Right lobe of liver (tissue), 4 donors: ENCODE results near the gene UNC119B.

Experiments
- POLR2A ChIP-seq: fragments of 450-650 bp; IDR thresholded peaks from one replicate; pipeline ENCODE4 v1.6.1; 2017; ENCODE audit warnings: antibody characterized with exemption, mild to moderate bottlenecking
- TF ChIP-seq, protein P1 (sequence below), 4 donors: fragments of 200-600 bp in 3 of 4; fragments of 450-650 bp in 1 of 4; IDR thresholded peaks; one replicate each; pipeline versions ENCODE4 v1.5.1 to v1.8.0; 2016 to 2022; ENCODE audit warnings: antibody characterized with exemption in 4 of 4, mild to moderate bottlenecking in 2 of 4
- donor health status: DM: no; HTN: no; CAD: no.
- donor health status: DM: no; HTN: no; CAD: no.
- donor health status: DM: no; HTN: yes; CAD: no.

DNA sequence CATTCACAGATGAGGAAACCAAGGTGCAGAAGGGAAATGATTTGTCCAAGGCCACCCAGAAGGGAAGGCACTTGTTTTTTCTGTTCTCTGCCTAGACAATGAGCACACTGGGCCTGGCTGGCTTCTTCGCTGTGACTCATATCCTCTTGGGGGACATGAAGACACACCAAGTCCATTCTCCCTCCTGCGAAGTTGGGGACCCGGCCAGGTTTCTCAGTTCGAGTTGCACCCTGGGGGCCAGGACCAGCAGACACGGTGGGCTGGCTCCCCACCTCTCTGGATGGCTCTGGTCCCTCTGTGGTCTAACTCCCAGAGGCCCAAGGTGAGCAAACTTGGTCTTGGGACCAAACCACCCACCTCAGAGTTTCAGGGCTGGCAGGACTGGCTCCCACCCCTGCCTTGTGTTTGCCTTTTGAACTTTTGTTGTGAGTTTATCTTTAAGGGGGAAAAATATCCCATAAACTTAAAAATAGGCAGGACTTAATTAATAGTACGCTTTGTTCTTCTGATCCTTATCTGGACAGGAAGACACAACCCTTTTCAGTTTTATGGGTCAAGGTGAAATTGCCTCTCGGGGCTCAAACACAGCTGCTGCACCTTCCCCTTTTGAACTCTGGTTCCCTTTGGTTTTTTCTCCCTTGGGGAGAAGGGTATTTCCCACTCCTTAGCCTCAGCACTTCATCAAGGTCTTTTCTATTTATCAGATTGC, 32.3 kb upstream of the UNC119B start:
- no peak for TF ChIP-seq POLR2A
- TF ChIP-seq, protein P1, sequence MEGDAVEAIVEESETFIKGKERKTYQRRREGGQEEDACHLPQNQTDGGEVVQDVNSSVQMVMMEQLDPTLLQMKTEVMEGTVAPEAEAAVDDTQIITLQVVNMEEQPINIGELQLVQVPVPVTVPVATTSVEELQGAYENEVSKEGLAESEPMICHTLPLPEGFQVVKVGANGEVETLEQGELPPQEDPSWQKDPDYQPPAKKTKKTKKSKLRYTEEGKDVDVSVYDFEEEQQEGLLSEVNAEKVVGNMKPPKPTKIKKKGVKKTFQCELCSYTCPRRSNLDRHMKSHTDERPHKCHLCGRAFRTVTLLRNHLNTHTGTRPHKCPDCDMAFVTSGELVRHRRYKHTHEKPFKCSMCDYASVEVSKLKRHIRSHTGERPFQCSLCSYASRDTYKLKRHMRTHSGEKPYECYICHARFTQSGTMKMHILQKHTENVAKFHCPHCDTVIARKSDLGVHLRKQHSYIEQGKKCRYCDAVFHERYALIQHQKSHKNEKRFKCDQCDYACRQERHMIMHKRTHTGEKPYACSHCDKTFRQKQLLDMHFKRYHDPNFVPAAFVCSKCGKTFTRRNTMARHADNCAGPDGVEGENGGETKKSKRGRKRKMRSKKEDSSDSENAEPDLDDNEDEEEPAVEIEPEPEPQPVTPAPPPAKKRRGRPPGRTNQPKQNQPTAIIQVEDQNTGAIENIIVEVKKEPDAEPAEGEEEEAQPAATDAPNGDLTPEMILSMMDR (IDR thresholded peaks at IDR 0.05): no peak
